BJ (cell line): ENCODE measurements around the gene LINC01488. TPM values are rescaled to one million over a fixed set of nuclear protein-coding genes. Genes with fewer than 3 reads are reported as not detected.

Source experiments
- CTCF ChIA-PET: fragments of 350-600 bp; formaldehyde crosslinking; extraction: SDS; loops from one replicate; lab custom pipeline; 2021; ENCODE audit warnings: antibody characterized with exemption, inconsistent platforms; lab: Yijun Ruan, JAX
- POLR2A ChIA-PET: fragments of 300-600 bp; sonication (Branson Sonifier 250); formaldehyde crosslinking; extraction: SDS; loops from one replicate; lab custom pipeline; 2021; ENCODE audit warnings: antibody characterized with exemption; lab: Charles Lee
- DNase-seq: peaks from one replicate; pipeline ENCODE4 v3.0.0-alpha.2; 2011; ENCODE audit warnings: low read depth
- H3K27me3 ChIP-seq: 2 replicates; pipeline ENCODE4 v1.6.0; 2011; ENCODE audit warnings: low read length; ENCODE audit not compliant: control insufficient read depth, insufficient read depth
- H3K36me3 ChIP-seq: 2 replicates; pipeline ENCODE4 v1.5.1; 2011; ENCODE audit warnings: low read length; ENCODE audit not compliant: control insufficient read depth, insufficient read depth
- H3K4me3 ChIP-seq: 2 replicates; pipeline ENCODE4 v1.5.1; 2011; ENCODE audit warnings: low read depth, mild to moderate bottlenecking, control low read depth, low read length
- polyA plus RNA-seq: library from polyadenylated mRNA; depleted of rRNA; stranded (reverse); fragments of >200 nt; gene quantifications from 2 replicates; pipeline ENCODE4 v1.2.3, GENCODE V29; 2011
- TF ChIP-seq, protein P1 (sequence below): IDR thresholded peaks from 2 replicates; pipeline ENCODE4 v1.5.1; 2011; ENCODE audit warnings: low read depth, mild to moderate bottlenecking, control low read depth, inconsistent platforms, low read length, moderate library complexity; ENCODE audit not compliant: insufficient read depth

Gene LINC01488
- polyA plus RNA-seq, 1 experiment: not detected

DNA sequence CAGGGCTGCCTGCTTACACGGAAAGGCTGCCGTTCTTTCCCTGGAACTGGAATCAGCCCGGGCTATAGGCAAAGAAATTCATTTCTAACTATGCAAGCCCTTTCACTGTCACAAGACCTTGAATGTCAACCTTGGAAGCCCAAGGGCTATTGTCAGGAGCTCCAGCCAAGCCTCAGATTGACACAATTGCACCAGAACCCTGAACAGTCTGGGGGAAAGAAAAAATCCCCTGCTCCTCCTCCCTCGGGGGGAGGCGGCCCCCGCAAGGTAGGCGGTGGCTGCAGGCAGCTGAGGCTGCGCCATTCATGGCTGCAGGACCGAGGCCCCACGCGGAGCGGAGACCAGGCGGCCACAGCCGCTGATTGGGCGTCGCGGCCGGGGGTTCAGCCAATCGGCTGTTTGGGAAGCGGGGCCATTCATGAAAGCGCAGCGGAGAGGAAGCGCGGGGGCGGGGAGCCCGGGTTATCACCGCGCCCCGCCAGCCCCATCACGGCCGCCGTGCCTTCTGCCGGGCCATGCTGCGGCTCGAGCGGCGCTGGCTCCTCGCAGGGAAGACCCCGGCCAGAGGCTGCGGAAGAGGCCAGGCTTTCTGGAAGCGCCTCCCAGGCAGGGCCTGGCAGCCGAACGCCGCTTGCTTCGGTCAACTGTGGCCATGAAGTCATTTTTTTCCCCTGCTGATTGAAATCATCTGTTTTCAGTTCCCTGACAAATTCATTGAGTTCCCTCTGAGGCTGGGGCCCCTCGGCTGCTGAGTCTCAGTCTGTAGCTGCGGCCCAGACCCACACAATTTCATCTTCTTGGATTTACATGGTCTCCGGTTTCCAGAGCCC is 38.1 kb upstream of the LINC01488 start:
- peak; percentile 71 for DNase-seq
- Histone ChIP-seq H3K4me3 (peak overlapping the region; percentile 36), H3K27me3 (no peaks in the 10 kb centered on the region), H3K36me3 (no peaks in the 10 kb centered on the region)
- CTCF ChIA-PET: interaction anchor here (1.1 to 3.9 kb wide), 8 partner anchors 15 to 312 kb away, joined by 3 to 20 read pairs (median 4); no protein-coding TSS in a partner anchor
- TF ChIP-seq, protein P1, sequence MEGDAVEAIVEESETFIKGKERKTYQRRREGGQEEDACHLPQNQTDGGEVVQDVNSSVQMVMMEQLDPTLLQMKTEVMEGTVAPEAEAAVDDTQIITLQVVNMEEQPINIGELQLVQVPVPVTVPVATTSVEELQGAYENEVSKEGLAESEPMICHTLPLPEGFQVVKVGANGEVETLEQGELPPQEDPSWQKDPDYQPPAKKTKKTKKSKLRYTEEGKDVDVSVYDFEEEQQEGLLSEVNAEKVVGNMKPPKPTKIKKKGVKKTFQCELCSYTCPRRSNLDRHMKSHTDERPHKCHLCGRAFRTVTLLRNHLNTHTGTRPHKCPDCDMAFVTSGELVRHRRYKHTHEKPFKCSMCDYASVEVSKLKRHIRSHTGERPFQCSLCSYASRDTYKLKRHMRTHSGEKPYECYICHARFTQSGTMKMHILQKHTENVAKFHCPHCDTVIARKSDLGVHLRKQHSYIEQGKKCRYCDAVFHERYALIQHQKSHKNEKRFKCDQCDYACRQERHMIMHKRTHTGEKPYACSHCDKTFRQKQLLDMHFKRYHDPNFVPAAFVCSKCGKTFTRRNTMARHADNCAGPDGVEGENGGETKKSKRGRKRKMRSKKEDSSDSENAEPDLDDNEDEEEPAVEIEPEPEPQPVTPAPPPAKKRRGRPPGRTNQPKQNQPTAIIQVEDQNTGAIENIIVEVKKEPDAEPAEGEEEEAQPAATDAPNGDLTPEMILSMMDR: no peak
- POLR2A ChIA-PET: no interaction called here

DNA sequence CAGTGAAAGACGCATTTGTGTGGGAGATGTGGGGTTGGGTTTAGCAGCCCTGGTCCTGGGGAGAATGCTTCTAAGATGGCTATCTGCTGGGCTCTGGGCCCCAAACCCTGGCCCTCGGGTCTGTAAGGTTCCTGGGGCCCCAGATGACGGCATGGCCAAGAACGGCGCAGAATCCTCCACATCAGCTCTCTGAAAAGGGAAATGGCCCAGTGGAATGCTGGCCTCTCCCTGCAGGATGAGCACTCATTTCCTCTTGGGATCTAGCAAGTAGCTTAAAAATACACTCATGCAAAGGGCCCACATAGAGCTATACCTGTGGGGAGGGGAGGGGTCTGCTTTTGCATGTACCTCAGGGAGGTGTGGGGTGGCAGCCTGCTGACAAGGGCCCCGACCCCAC is 37.5 kb upstream of the LINC01488 start:
- CTCF ChIA-PET: interaction anchor here (1.0 to 3.9 kb wide), 6 partner anchors 77 to 313 kb away, joined by 3 to 20 read pairs (median 7); no protein-coding TSS in a partner anchor
- Histone ChIP-seq H3K4me3 (peak overlapping the region; percentile 36), H3K36me3 (no peaks in the 10 kb centered on the region), H3K27me3 (no peaks in the 10 kb centered on the region)
- DNase-seq: no peak
- POLR2A ChIA-PET: no interaction called here
- TF ChIP-seq, protein P1: no peak

DNA sequence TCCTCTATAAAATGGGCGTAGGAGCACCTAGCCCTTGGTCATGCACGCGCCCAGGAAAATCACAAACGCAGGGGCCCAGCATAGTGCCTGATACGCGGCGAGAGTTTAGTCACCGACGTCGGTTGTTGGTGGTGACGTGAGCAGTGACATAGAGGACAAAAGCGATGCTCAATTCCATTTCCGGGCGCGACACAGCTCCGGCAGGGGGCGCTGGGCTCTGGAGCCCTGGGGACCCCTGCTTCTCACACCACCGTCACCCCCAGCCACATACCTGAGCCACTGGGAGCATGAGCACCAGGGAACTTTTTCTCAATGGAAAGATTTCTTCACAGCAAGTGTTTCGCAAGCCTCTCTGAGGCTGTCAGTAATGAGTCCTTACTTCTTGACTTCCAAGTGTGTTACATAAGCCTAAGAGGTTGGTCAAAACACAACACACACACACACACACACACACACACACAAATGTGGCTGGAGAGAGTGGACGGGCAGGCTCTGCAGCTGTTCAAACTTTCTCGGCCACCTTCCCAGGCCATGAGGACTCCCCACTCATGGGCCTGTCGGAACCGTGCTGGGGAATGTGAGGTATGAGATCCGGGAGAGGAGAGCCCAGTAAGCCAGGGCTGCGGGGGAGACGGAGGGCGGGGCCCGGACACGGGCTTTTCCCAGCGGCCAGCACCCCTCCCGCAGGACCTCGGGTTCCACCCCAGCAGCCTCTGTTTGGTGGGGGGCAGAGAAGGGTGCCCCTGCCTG is 36.9 kb upstream of the LINC01488 start:
- Histone ChIP-seq H3K4me3 (no peak overlapping the region), H3K36me3 (no peaks in the 10 kb centered on the region), H3K27me3 (no peaks in the 10 kb centered on the region)
- DNase-seq: peak; percentile 89
- ChIA-PET POLR2A (interaction anchor here (0.6 kb wide), 1 partner anchor 123 kb away, joined by 5 read pairs; no protein-coding TSS in a partner anchor), CTCF (interaction anchor here (1.0 to 3.9 kb wide), 5 partner anchors 24 to 199 kb away, joined by 3 to 20 read pairs (median 6); no protein-coding TSS in a partner anchor)
- TF ChIP-seq, protein P1: peak; percentile 53

DNA sequence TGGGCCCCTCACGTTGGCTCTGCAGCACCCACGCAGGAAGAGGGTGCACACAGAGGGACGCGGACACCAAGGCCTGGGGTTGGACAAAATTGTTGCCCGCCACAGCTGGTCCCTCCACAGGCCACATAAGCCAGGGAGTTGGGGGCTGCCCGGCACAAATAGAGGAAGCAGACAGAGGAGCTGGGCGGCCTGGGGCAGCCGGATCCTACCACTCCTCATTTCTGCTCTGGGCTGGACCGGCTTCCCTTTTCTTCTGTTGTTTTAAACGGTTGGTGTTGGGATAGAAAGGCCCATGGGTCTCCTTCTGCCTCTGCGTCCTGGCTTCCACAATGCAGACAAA is 36.4 kb upstream of the LINC01488 start:
- H3K36me3 ChIP-seq: no peaks in the 10 kb centered on the region
- no peak overlapping the region for H3K4me3 ChIP-seq
- no peaks in the 10 kb centered on the region for H3K27me3 ChIP-seq
- POLR2A ChIA-PET: interaction anchor here (0.6 kb wide), 1 partner anchor 123 kb away, joined by 5 read pairs; no protein-coding TSS in a partner anchor
- CTCF ChIA-PET: interaction anchor here (1.2 to 3.9 kb wide), 3 partner anchors 25 to 343 kb away, joined by 3 to 20 read pairs (median 3); no protein-coding TSS in a partner anchor
- no peak for DNase-seq
- TF ChIP-seq, protein P1: no peak

DNA sequence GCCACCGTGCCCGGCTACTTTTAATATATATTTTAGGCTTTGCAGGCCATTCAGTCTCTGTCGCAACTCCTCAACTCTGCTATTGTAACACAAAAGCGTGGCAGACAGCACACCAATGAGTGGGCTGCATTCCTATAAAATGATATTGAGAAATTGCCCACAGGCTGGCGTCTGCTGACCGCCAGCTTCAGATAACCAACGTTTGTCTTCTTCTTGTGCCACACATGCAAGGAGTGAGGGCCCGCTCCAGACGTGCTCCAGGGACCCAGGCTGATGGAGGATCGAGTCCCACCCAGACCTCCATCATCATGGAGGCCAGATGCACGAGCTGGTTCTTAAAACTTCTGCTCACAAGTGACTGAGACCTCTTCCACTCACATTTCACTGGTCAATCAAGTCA is 35.4 kb upstream of the LINC01488 start:
- TF ChIP-seq, protein P1: no peak
- H3K27me3 ChIP-seq: no peaks in the 10 kb centered on the region
- H3K4me3 ChIP-seq: no peak overlapping the region
- no peaks in the 10 kb centered on the region for H3K36me3 ChIP-seq
- no peak for DNase-seq
- ChIA-PET POLR2A (no interaction called here), CTCF (interaction anchor here (1.2 to 3.9 kb wide), 3 partner anchors 153 to 344 kb away, joined by 3 to 20 read pairs (median 9); no protein-coding TSS in a partner anchor)
